ENCODE measurements around the gene IL1A. TPM values are rescaled to one million over a fixed set of nuclear protein-coding genes. Genes with fewer than 3 reads are reported as not detected.

Gene IL1A
- total RNA-seq, 1 donor from 2014 or later = 2.0 TPM

DNA sequence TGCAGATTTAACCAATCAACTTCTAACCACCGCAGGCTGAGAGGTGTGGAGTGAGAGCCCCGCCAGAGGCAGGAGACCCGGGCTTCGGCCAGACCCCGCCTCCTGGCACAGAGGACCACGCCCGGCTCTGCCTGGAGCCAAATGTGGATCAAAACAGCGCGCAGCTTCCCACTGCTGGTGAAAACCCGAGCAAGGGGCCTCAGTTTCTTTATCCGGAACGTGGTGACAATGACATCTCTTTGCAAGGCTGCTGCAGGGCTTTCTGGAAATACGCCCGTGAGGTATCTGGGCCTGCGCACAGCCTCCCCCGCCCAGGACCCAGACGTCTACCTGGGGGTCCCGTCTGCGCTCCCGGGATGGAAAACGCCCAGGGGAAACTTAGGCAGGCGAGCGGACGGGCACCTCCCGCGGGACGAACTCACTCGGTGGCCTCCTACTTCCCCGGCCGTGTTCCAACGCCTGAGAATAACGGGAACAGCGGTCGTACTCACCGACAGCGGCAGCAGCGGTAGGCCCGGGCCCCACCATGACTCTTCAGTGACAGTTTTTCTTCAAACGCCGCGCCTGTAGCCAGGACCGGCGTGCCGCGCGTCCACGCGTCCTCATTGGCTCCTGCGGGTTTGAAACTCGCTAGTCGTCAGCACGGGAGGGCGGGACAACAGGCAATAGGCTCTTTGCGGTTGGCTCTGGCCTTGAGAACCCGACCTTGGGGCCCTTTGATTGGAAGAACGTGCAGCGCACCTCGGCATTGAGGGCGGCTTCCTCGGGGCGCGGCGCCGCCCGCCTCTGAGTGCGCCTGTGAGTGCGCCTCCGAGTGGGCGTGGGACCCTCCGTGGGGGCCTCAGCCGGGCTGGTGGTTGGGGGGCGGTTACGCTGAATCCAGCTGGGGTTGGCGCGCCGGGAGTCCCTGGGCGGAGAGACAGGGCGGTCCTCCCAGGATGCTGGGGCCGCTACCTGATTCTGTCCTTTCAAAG, 19.9 kb downstream of the IL1A start, which contains the start of gene CKAP2L:
CKAP2L (minus strand) TSS at position 539 of the 974 bp plus-strand sequence; CDS start at position 528, 11 bp downstream.
- intact Hi-C loops (cut with micrococcal nuclease) = loop anchor here (1.0 to 5.0 kb wide), 11 partner anchors 15 to 710 kb away; partner anchors contain the start of genes CHCHD5, SLC20A1, TTL and ZC3H6

GRCh38 chr2:112762276-112762675, 22.0 kb downstream of the IL1A start:
- intact Hi-C loops (cut with micrococcal nuclease) = loop anchor here (5.0 kb wide), 2 partner anchors 405 to 575 kb away; no protein-coding TSS in a partner anchor

GRCh38 chr2:112760149-112760548, 24.1 kb downstream of the IL1A start:
- intact Hi-C loops (cut with micrococcal nuclease) = loop anchor here (5.0 kb wide), 2 partner anchors 407 to 573 kb away; no protein-coding TSS in a partner anchor

DNA sequence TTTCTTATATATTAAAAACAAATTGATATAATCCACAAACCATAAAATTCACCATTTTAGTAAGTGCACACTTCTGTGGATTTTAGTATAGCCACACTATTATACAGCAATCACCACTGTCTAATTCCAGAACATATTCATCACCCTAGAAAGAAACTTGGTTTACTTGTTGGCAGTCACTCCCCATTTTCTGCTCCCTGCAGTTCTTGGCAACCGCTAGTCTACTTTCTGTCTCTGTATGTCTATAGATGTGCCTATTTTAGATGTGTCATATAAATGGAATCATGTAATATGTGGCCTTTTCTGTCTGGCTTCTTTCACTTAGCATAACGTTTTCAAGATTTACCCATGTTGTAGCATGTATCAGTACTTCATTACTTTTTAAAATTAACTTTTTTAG, 25.6 kb downstream of the IL1A start:
- intact Hi-C loops (cut with micrococcal nuclease) = no loop called here

- intact Hi-C loops (cut with micrococcal nuclease) = no loop called here
Measured at GRCh38 chr2:112757265-112757664, 27.0 kb downstream of the IL1A start.

GRCh38 chr2:112756207-112756606, 28.1 kb downstream of the IL1A start:
- intact Hi-C loops (cut with micrococcal nuclease) = no loop called here

- intact Hi-C loops (cut with micrococcal nuclease) = no loop called here
Measured at GRCh38 chr2:112755444-112755843, 28.8 kb downstream of the IL1A start.

GRCh38 chr2:112754564-112754963, 29.7 kb downstream of the IL1A start:
- intact Hi-C loops (cut with micrococcal nuclease) = no loop called here

GRCh38 chr2:112752667-112753066, 31.6 kb downstream of the IL1A start:
- intact Hi-C loops (cut with micrococcal nuclease) = no loop called here

- intact Hi-C loops (cut with micrococcal nuclease) = no loop called here
Measured at GRCh38 chr2:112751451-112752197, 32.7 kb downstream of the IL1A start.

GRCh38 chr2:112750560-112750843, 33.8 kb downstream of the IL1A start:
- intact Hi-C loops (cut with micrococcal nuclease) = loop anchor here (1.0 kb wide), 1 partner anchor 171 kb away; no protein-coding TSS in a partner anchor

- intact Hi-C loops (cut with micrococcal nuclease) = loop anchor here (1.0 kb wide), 5 partner anchors 14 to 208 kb away; partner anchors contain the start of gene CKAP2L
Measured at GRCh38 chr2:112749755-112750559, 34.3 kb downstream of the IL1A start.

- intact Hi-C loops (cut with micrococcal nuclease) = no loop called here
Measured at GRCh38 chr2:112740527-112740926, 43.8 kb downstream of the IL1A start.

- intact Hi-C loops (cut with micrococcal nuclease) = no loop called here
Measured at GRCh38 chr2:112737542-112738232, 46.6 kb downstream of the IL1A start.

DNA sequence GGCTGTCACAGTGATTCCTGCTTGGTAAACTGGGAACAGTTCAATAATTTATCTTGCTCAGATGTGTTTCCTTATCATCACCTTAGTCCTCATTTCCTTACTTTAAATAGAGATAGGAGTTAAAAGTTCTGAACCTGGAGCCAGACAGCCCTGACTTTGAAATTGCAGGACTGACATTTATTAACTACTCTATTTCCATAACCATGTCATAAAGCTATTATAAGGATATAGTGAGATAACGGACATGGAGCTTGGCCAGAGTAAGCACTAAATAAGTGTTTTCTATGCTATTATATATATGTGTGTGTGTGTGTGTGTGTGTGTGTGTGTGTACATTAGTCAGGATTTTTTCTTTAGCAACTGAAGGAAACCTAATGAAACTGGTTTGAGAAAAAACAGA, 50.4 kb downstream of the IL1A start:
- intact Hi-C loops (cut with micrococcal nuclease) = no loop called here

DNA sequence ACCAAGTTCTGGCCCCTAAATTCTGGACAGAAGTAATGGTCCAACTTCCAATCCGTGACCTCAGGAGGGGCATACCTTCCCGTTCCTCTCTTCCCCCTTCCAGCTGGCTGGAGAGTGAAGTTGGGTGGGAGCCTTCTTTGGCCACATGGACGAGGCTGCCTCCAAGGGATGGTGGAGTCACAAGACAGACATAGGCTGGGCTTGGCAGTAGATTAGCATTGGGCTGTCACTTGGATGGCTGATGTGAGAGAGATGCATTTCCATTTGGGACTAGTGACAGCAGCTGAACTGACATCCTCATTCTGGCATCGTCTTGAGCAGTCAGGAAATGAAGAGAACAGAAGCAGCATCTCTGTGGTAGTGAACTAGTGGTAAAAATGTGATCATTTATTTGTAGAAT, 50.8 kb downstream of the IL1A start:
- intact Hi-C loops (cut with micrococcal nuclease) = no loop called here

DNA sequence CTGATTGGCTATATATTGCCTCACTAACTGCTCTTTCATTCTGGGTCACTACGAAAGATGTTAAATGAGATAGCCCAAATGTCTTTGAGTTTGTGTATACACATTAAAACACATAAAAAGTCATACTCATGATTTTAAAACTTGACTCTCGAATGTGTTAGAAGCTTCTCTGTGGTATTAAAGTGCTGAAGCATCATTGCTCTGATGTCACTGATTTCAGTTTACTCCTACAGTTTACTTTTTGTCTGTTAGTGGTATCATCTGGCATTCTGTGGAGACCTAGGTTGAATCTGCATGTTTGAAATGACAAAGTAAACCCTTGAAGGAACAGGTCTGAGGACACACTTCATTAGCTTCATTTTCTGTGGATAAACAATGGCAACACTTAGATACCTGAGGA, 52.8 kb downstream of the IL1A start:
- intact Hi-C loops (cut with micrococcal nuclease) = no loop called here

GRCh38 chr2:112730791-112731190, 53.5 kb downstream of the IL1A start:
- intact Hi-C loops (cut with micrococcal nuclease) = no loop called here

DNA sequence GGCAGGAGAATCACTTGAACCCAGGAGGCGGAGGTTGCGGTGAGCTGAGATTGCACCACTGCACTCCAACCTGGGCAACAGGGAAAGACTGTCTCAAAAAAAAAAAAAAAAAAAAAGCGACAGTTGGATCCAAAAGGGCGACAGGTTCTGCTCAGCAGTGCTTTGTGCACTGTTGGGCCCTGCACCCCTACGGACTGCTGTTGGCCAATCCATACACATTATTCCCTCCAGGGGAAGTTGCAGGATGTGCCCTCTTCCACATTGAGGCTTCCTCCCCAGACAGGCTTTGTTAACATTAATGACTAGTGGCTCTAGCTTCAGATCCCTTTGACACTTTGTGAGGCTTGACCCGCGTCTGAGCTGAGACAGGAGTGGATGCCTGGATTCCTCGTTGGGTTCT, 54.1 kb downstream of the IL1A start:
- intact Hi-C loops (cut with micrococcal nuclease) = no loop called here

DNA sequence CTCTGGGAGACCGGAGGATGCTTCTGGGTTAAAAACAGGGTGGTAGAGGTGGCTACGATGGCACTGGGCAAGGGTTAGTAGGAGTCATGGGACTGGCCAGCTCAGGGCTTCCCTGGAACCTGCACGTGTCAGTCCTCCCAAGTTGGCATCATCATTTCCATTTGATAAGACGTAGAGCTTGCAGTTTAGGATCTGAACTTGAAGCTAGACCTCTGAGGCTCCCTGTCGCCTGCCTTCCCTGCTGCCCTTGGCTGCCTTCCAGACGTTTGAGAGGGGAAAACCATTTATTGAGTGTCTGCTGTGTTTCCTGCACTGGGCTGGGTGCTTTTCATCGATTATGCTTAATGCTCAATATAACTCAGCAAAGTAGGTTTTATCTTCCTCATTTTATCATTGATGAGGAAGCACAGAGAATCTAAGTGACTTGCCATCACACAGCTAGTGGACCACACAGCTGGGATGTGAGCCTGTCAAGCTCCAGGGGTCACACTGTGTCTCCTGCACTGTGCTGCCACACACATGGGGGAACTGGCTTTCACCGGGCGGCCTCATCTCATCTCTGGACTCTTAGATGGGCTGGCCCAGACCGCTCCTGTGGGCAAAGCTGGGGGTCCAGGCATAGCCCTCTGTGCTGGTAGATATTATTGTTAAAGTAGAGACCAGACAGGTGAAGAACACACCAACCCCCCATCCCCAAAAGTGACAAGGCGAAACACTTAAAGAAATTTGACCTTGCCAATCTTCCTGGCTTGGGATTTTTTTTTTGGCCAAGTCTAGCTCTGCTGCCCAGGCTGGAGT, 55.7 kb downstream of the IL1A start:
- intact Hi-C loops (cut with micrococcal nuclease) = no loop called here
